HG03469 (cell line): ENCODE data around the gene SUN3.
"Not testable (repeated sequence)": the region's sequence is repeated elsewhere in the genome, so short reads cannot be mapped to it uniquely, and the experiment has no call there.

Source experiments
- ATAC-seq: cut with Tn5 transposase; IDR thresholded peaks from one replicate; pipeline ENCODE4 v1.9.1; 2021; ENCODE audit warnings: mild to moderate bottlenecking, moderate library complexity, moderate number of reproducible peaks; ENCODE audit not compliant: unreplicated experiment

The SUN3 gene

DNA sequence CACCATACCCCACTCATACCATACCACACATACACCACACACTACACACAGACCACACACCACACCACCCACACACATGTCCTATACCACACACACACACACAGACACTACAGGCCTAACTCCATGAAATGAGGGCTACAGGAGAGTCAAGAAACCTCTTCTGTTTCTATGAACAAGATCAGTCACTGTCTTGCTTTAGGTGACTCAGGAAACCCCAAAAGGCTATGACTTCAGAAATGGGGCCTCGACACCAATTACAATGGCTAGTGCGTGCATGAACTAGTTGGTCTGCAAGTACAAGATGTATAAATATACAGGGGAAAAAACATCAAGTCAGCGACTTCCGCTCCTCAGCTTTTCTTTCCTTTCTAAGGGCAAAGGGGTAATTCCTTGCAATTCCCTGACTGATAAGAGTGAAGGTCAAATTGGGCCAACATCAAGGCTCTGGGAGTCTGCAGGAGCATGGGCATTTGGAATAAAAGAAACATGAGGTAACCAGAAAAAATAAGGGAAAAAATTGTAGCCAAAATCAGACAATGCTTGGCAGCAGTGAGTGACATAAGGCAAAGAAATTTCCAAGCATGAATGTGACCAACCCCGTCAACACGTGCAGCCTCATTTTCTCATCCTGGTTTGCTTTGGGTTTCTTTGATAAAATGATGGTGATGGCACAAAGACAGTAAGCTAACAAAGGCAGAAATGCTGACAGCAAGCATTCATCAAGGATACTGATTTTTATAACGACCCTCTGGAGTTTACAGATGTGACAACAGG is 82.1 kb downstream of the SUN3 start:
- no peak for ATAC-seq

DNA sequence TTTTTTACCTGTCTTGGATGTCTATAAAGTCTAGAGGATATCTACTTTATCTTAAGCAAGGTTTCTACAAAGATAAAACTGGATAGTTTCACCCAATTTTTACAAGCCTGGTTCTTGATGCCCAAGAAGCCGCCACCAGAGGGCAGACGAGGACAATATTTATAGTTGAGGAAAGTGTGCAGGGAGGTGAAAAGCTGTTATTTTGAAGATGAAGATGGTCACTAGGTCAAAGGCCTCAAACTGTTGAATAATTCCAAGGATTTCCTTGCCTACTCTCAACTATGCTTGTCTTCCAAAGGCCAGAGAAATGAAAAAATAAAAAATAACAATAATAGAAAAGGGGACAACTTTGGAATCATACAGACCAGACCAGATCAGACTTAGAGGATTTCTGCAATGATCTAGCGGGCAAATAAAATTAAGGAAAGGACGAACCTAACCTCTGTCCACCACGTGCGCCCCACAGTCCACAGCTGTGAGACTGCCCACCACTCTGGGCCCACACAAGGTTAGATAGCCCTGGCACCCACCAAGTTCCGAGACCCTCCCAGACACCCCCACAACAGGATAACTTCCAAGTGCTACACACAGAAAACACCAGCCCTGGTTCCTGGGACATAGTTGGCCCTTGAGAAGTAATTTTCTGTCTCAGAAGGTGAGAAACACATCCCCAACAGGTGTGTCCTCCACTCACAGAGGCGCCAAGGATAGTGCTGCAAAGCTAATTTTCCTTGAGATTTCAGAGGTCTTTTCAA is 83.5 kb downstream of the SUN3 start:
- ATAC-seq = no peak

DNA sequence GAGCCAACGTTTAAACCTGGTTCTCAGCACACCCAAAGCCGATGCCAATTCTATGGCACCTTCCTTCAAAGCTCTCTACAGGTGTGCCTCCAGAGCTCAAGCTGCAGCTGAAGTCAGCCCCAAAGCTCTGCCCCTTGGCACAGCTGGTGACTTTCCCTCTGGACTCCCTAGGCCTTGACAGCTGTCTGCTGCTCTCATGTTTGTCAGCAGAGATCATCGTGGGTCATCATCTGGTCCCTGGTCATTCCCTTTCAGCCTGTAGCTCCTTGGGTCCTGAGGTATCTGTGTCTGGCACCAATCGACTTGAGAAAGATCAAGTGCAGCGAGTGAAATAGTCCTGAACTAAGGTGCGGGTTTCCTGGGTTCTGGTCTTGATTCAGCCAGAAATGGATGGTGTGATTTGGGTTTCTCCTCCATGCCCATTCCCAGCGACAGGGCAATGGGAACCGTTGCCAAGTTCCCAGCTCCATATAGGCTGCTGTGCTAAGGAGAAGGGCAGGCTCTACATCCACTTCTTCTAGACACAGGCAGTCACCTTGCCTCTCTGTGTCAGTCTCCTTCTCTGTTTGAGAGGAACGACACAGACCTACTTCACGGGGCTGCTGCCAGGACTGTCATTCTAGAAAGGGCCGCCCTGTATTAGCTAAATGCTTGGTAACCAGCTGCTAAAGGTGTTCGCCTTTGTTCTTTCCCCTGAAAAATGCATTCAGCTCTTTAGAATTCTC is 84.2 kb downstream of the SUN3 start:
- ATAC-seq = no peak

DNA sequence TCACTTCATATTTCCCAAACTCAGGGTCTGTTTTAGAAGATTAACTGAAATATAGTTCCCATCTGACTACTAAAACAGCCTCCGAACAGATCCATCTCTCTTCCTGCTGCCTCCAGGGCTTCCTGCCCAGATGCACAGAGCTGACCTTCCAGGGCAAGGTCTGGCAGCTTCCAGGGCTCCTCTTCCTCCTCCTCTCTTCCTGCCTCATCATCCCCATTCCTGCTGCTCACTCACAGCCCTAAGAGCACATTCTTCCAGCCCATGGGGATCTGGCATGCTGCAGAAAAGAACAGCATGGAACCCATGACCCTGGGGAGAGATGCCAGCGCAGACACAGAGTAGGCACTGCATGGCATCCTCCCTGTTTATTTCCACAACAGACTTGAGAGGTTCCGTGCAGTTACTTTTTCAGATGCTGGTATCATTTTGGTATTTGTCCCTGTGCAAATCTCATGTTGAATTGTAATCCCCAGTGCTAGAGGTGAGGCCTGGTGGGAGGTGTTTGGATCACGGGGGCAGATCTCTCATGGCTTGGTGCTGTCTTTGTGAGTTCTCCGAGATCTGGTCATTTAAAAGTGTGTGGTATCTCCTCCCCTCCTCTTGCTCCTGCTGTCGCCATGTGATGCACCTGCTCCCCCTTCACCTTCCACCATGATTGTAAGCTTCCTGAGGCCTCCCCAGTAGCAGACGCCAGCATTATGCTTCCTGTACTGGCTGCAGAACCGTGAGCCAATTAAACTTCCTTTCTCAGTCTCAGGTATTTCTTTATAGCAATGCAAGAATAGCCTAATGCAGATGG is 85.0 kb downstream of the SUN3 start:
- no peak for ATAC-seq

DNA sequence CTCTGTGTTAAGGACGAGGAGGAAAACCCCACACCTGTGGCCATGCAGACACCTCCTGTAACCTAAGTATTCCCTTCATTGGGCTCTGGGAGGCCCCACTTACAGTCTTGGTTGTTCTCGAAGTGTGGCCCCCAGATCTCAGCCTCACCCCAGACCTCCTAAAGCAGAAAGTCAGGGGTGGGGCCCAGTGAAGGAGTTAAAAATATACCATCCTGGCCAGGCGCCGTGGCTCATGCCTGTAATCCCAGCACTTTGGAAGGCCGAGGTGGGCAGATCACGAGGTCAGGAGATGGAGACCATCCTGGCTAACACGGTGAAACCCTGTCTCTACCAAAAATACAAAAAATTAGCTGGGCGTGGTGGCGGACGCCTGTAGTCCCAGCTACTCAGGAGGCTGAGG is 86.3 kb downstream of the SUN3 start:
- not testable (repeated sequence) for ATAC-seq

DNA sequence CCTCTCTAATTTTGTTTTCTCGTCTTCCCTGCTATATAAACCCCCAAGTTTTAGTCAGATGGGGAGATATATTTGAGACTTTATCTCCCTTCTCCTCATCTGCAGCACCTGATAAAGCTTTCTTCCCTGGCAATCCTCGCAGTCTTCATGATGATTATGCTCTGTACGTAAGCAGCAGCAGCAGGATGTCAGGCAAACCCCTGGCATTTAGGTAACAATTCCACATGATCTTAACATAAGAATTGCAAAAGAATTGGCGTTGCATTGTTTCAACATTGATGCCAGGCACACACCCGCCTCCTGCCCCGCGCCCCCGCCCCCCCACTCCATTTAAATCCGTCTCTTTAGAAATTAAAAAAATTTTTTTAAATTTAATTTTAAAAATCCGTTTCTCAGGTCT is 86.8 kb downstream of the SUN3 start:
- no peak for ATAC-seq

DNA sequence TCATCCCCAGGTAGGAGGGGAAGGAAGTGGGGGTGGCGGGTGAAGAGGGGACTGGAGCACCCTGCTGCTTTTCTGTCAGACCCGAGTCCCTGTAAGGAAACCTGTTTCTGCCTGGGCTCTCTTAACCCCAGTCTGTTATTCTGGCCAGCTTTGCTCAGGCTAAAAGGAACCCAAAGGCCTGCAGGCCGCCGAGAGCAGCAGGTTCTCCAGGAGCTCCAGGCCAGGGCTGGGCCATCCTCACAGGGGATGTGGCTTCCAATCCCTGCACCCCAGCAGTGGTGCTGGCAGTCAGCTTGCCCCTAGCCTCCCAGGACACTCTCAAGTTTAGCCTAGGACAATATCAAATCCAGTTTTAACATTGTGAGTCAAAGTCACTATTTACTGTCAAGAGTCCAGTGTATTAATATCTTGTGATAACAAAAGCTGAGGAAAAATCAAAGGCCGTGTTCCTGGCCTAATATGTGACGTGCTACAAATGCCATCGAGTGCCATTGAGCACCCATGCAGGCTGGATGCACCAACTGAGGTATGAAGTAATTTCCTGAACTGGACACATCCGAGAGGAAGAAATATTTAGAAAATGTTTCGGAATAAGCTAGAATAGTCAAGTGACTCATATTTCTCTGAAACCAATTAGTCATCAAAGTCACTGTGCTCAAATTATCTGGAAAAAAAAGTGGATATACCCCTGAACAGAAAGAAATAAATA is 87.6 kb downstream of the SUN3 start:
- no peak for ATAC-seq

DNA sequence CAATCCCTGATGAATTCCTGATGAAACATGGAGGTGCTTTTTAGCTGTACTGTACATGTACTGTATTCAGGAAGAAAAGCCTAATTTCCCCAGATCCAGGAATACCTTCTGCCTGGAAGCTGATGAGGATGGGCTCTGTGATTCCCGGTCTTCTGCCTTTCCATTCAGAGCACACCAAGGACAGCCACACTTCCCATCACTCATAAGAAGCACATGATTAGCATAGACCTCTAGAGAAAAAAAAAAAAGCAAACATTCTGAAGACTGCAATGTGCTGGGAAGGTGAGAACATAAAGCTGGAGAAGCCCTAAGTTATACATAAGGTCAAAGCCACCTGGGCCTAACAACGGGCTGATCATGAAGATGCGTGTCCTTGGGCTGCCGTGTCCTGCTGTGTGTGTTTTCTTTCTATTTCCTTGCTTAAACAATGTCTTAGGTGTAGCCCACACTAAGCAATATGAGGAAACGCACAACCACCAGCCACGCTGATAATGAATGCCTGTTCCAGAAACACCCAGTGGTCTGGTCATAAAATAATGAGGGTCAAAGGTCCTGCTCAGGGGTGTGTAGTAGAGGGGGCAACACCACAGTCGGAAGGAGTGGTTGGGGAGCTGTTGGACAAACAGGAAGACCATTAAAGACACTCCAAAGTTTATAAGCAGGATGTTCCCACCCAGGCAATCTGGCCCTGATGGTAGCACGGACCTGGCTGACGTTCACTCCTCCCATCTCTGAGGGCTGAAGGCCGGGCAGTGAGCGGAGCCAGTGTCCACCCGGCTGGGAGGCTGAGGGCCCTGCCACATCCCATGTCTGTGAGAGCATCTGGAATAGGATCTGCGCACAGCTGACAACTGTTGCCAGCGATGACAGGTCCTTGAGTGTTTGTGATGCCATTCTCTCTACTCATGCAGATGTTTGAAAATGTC is 88.6 kb downstream of the SUN3 start:
- no peak for ATAC-seq

DNA sequence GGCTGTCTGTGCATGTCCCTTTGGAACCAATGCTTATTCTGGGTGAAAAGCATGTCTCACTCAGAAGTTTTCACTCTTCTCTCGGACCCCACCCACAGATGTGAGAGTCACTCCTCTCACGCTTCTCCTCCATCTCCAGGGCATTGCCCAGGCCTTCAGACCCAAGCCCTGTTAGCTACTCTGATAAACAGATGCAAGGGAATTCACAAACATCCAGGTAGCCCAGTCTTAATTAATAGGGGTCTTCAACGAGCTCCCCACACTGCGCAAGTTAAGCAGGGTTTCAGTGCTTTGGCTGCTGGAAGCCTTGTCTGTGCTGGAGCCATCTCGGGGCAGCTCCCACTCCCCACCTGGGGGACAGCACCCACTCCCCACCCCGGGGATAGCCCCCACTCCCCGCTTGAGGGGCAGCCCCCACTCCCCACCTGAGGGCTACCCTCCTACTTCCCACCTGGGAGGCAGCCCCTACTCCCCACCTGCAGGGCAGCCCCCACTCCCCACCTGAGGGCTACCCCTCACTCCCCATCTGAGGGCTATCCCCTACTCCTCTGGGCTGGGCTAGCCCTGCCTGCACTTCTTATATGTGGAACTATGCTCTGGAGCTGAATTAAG is 89.4 kb downstream of the SUN3 start:
- ATAC-seq = no peak

DNA sequence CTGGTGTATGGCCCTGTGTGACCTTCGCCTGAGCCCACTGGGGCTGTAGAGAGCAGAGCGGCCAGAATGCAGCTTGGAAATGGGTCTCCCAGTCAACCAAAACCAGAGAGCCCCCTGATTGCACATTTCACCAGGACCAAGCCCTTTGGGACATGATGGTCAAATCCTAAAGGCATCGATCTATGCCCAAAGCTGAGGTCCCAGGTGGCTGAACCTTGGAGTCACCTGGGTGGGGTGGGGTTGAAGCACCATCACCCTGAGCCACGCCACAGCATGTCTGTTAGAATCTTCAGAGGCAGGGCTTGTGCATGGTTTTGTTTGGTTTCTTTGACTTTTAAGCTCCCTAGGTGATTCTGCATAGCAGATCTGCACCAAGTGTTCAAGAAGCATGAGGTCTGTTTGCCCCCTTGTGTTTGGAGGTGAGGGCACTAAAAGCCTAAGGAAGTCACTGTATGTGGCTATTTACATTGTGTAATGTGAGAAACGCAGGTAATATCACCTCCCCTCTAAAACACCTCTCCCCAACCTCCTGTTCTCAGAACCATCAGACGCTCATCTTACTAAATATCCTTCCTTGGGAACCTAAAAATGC is 90.2 kb downstream of the SUN3 start:
- no peak for ATAC-seq

DNA sequence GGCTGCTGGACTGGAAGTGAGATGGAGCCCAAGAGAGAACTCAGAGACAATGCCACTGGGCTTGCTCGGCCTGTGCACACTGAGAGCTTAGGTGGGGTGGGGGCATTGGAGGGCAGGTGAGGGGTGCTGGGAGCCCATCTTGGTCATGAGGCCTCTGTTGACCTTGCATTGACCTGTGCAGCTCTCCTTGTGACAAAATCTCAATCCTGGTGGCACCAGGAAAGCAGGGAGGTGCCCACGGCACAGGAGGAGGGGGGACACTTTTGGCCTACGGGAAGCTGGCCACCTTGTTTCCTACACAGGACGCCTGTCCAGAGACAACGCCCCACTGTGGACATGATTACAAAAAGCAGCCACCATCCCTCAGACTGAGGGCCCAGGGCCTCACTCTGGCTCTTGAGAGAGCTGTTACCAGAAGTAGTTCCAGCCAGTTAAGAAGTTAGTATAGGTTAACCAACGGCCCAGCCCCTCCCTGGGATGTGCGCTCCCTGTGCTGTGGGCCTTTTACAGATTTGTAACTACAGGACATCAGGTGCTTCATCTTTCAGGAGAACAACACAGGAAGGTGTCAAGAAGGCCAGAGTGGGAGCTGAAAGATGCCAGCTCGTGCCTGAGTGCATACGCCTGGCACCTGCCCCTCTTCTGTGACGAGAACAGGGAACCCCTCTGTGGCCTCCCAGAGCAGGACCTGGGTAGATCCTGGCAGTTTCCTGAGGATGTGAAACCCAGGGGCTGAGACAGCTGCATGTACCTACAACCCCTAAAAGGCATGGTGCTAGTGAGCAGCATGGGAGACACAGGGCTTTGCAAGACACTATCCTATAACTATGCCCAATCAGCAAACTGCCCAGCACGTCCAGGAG is 91.0 kb downstream of the SUN3 start:
- ATAC-seq = peak; percentile 43
